Activated T-helper 2 cell treated with anti-CD3 and anti-CD28 coated beads, Interferon-gamma antibody, Interleukin-2, Interleukin-4, amounts not matched to agents 10 μg/mL and 5 μg/mL and 100 μg/mL, durations not matched to agents 14 hours and 24 hours and 36 hours (primary cell): ENCODE results near the gene FN1. TPM values are rescaled to one million over a fixed set of nuclear protein-coding genes. Genes with fewer than 3 reads are reported as not detected.
A peak's percentile ranks its signal among the peaks of the same experiment; 100 is the strongest.

Experiments
- DNase-seq: peaks from one replicate; pipeline ENCODE4 v3.0.0; 2021; ENCODE audit warnings: low spot score
- H3K27ac Mint-ChIP-seq: one replicate; pipeline ENCODE4 v1.8.0; 2021; ENCODE audit warnings: mixed read lengths
- H3K27me3 Mint-ChIP-seq: one replicate; pipeline ENCODE4 v1.8.0; 2021; ENCODE audit warnings: low read depth, mixed read lengths
- H3K36me3 Mint-ChIP-seq: one replicate; pipeline ENCODE4 v1.8.0; 2021; ENCODE audit warnings: low read depth, mixed read lengths
- H3K4me1 Mint-ChIP-seq: one replicate; pipeline ENCODE4 v1.8.0; 2021; ENCODE audit warnings: low read depth, mixed read lengths
- H3K4me3 Mint-ChIP-seq: one replicate; pipeline ENCODE4 v1.8.0; 2021; ENCODE audit warnings: low read depth, mild to moderate bottlenecking, moderate library complexity, mixed read lengths
- H3K9me3 Mint-ChIP-seq: one replicate; pipeline ENCODE4 v1.8.0; 2021; ENCODE audit warnings: mixed read lengths
- intact Hi-C: fragments of 100-400 bp; cut with micrococcal nuclease; formaldehyde crosslinking; loops from one replicate; pipeline ENCODE4 v1.15.1; 2023
- total RNA-seq: library from RNA; stranded (reverse); gene quantifications from 2 replicates; pipeline ENCODE4 v1.2.3, GENCODE V29; 2022

Gene FN1
- total RNA-seq: 4.5 and 6.3 TPM in 2 replicates

DNA sequence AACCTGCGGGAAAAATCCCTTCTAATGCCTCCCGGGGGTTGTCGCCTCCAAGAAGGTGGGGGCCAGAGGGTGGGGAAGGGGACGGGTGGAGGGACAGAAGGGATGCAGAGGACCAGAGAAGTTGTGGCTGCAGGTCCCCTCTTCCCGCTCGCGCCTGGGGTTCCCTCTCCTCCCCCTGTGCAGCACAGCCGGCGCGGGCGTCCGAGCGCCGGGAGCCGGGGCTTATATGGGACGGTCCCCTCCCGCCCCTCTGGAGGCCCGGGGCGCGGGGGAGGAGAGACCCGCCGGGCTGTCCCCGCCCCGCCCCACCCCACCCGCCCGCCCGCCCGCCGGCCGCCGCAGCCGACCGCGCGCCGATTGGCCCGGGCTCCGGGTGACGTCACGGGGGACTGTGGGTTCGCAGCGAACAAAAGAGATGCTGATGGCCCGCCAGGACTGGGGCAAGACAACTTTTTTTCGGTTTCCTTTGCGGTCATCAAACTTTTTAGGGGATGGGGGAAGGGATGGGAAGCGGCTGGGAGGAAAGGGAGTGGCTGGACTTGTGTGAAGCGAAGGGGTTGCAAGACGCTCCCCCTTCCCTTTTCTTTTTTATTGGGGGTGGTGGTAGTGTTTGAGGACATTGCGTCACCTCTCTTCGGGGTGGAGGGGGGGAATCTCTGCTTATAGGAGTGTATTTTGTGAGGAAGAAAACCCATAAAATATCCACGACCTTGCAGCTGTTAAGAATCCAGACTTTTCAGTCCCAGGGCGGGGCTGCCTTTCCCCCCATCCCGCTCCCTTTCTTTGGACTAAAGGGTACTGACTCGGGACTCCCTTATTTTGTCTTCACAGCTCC, at the start of gene FN1:
TSS of gene FN1 (minus strand) at position 199 of the 835 bp plus-strand sequence. CDS start 266 bp downstream, outside the sequence.
- peak; percentile 62 for DNase-seq
- Mint-ChIP-seq H3K36me3 (no peaks in the 10 kb centered on the region), H3K27me3 (peaks cover 70% of the 10 kb centered on the region), H3K9me3 (no peaks in the 10 kb centered on the region), H3K27ac (peak within 1 kb of the TSS; percentile 17), H3K4me3 (peak within 1 kb of the TSS; percentile 80), H3K4me1 (peaks cover 15% of the 10 kb centered on the region)
- intact Hi-C loops: loop anchor here (5.0 to 10.0 kb wide), 2 partner anchors 121 to 391 kb away; partner anchors contain the start of gene ATIC

GRCh38 chr2:215485032-215485431, 49.2 kb upstream of the FN1 start:
- no peak overlapping the region for H3K4me3 Mint-ChIP-seq
- no peaks in the 10 kb centered on the region for H3K9me3 Mint-ChIP-seq
- H3K27me3 Mint-ChIP-seq: peaks cover 4% of the 10 kb centered on the region
- no peak overlapping the region for H3K27ac Mint-ChIP-seq
- H3K4me1 Mint-ChIP-seq: no peaks in the 10 kb centered on the region
- intact Hi-C loops: no loop called here
- H3K36me3 Mint-ChIP-seq: no peaks in the 10 kb centered on the region
- DNase-seq: no peak

DNA sequence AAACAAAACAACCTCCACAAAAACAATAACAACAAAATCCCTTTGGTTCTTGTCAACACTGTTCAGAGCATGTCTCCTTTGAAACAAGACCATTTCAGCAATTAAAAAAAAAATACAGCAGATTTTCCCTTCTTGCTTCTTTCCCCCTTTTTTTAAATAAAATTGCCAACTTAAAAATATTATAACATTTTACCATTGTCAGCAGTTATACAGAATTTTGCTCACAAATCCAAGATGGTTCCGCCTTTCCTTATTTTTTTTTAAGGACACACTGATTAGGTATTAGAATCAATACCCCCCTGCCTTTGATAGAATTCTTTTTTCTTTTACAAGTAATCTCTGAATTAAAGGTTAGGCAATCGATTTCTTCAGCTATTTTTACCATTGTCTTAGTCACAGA, 48.7 kb upstream of the FN1 start:
- Mint-ChIP-seq H3K27ac (no peak overlapping the region), H3K27me3 (peaks cover 4% of the 10 kb centered on the region), H3K4me3 (no peak overlapping the region), H3K4me1 (no peaks in the 10 kb centered on the region), H3K9me3 (no peaks in the 10 kb centered on the region), H3K36me3 (no peaks in the 10 kb centered on the region)
- intact Hi-C loops: no loop called here
- DNase-seq: no peak

GRCh38 chr2:215483431-215483830, 47.6 kb upstream of the FN1 start:
- Mint-ChIP-seq H3K9me3 (no peaks in the 10 kb centered on the region), H3K27ac (no peak overlapping the region), H3K4me3 (no peak overlapping the region), H3K27me3 (peaks cover 4% of the 10 kb centered on the region), H3K36me3 (no peaks in the 10 kb centered on the region), H3K4me1 (no peaks in the 10 kb centered on the region)
- intact Hi-C loops: no loop called here
- no peak for DNase-seq

GRCh38 chr2:215479536-215480240, 43.8 kb upstream of the FN1 start:
- Mint-ChIP-seq H3K27me3 (peaks cover 9% of the 10 kb centered on the region), H3K4me1 (no peaks in the 10 kb centered on the region), H3K4me3 (no peak overlapping the region), H3K9me3 (no peaks in the 10 kb centered on the region), H3K27ac (no peak overlapping the region), H3K36me3 (no peaks in the 10 kb centered on the region)
- no peak for DNase-seq
- intact Hi-C loops: no loop called here

GRCh38 chr2:215479121-215479520, 43.3 kb upstream of the FN1 start:
- intact Hi-C loops: no loop called here
- Mint-ChIP-seq H3K4me1 (no peaks in the 10 kb centered on the region), H3K9me3 (no peaks in the 10 kb centered on the region)

GRCh38 chr2:215476424-215476823, 40.6 kb upstream of the FN1 start:
- intact Hi-C loops: no loop called here
- Mint-ChIP-seq H3K4me3 (no peak overlapping the region), H3K27ac (no peak overlapping the region), H3K9me3 (no peaks in the 10 kb centered on the region), H3K4me1 (no peaks in the 10 kb centered on the region), H3K36me3 (no peaks in the 10 kb centered on the region), H3K27me3 (peaks cover 6% of the 10 kb centered on the region)
- DNase-seq: no peak

More at GRCh38 chr2:215479121-215479520, 43.3 kb upstream of the FN1 start:
- DNase-seq: no peak
- Mint-ChIP-seq H3K4me3 (no peak overlapping the region), H3K27me3 (peaks cover 10% of the 10 kb centered on the region), H3K36me3 (no peaks in the 10 kb centered on the region), H3K27ac (no peak overlapping the region)

DNA sequence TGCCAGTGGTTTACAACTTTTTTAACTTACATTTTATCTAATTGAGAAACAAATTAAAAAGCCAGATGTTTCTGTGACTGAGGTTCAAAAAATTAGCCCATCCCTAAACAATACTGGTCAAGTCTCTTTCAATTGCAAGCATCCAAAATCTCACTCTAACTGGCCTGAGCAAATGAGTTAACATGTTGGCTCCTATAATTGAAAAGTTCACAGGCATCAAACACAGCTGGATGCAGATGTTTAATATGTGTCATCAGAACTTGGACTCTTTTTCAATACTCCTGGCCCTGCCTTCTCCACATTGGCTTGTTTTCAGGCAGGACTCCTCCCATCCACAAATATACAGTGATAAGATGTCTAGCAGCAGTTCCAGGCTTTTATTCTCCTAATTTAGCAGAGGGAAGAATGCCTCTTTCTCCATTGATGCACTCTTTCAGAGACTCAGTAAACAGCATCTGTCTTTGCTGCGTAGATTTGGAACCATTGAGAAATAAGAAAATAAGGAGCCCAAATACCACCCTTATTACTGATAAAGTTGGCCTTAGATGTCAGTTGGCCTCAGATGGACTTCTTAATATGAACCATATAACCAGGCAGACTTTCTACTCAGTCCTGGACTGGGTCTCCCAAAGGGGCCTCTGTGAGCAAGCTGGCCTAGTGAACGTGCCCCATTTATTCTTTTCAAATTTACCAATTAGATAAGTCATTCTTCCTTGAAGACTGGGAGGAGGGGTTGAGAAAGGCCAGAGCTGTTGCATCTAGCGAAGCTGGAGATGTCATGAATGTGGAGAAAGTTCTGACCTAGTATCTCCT, 30.4 kb upstream of the FN1 start:
- Mint-ChIP-seq H3K4me3 (no peak overlapping the region), H3K4me1 (no peaks in the 10 kb centered on the region), H3K27me3 (no peaks in the 10 kb centered on the region), H3K27ac (no peak overlapping the region), H3K9me3 (no peaks in the 10 kb centered on the region), H3K36me3 (no peaks in the 10 kb centered on the region)
- no peak for DNase-seq
- intact Hi-C loops: no loop called here

DNA sequence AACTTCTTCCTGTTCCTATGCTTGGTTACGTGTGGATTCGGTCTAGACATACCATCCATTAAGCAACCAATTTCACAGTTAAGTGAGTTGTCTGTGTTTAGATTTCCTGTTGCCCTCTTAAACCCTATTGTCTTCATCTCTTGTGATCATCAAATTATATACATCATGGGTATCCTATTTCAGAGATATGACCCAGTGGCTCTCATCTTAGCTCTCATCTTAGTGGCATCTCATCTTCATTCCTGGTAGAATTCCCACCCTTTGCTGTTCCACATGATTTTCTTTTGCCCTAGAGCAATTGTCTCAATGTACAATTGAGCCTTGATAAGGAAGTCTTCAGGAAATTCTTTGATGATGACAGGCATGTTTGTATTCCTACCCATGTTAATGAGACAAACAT, 29.4 kb upstream of the FN1 start:
- no peak overlapping the region for H3K4me3 Mint-ChIP-seq
- no peaks in the 10 kb centered on the region for H3K4me1 Mint-ChIP-seq
- H3K36me3 Mint-ChIP-seq: no peaks in the 10 kb centered on the region

GRCh38 chr2:215461836-215462532, 26.1 kb upstream of the FN1 start:
- no peak for DNase-seq
- no peak overlapping the region for H3K4me3 Mint-ChIP-seq

More for the DNA sequence above, 29.4 kb upstream of the FN1 start:
- H3K27ac Mint-ChIP-seq: no peak overlapping the region
- no peaks in the 10 kb centered on the region for H3K9me3 Mint-ChIP-seq
- intact Hi-C loops: no loop called here
- no peak for DNase-seq
- H3K27me3 Mint-ChIP-seq: peaks cover 3% of the 10 kb centered on the region

DNA sequence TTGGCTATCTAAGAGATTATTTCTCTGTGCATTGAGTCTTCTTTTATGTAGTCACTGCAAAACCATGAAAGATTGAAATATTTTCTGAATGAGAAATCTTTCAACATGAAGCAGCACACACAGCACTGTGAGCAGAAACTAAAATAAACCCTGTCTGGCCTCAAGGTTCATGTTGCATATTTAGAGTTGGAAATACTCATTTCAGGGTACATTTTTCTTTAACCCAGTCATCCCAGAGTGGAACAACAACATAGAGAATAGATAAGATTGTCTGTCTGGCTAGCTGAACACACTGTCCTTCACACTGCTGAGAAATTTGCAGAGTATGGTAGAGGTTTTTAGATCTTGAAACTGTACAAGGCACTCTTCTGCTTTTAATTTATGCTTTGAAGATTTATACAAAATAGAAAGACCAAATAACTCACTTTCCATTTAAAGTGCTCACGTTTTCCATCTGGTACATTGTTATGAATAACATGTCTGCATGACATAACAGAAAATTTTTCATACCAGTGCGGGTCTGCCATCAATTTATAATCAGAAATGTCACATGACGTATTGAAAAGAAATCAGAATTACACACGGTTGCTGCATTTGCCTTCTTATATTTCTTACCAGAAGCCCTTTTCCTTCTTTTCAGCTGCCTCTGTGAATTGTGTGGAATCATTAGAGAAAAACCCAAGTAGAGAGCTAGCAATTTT, 25.0 kb upstream of the FN1 start:
- Mint-ChIP-seq H3K27ac (no peak overlapping the region), H3K4me3 (no peak overlapping the region), H3K4me1 (no peaks in the 10 kb centered on the region), H3K9me3 (no peaks in the 10 kb centered on the region), H3K36me3 (no peaks in the 10 kb centered on the region), H3K27me3 (peaks cover 4% of the 10 kb centered on the region)
- no peak for DNase-seq
- intact Hi-C loops: no loop called here

More at GRCh38 chr2:215461836-215462532, 26.1 kb upstream of the FN1 start:
- H3K4me1 Mint-ChIP-seq: no peaks in the 10 kb centered on the region
- no peaks in the 10 kb centered on the region for H3K9me3 Mint-ChIP-seq
- H3K27me3 Mint-ChIP-seq: peaks cover 4% of the 10 kb centered on the region
- H3K27ac Mint-ChIP-seq: no peak overlapping the region
- H3K36me3 Mint-ChIP-seq: no peaks in the 10 kb centered on the region
- intact Hi-C loops: no loop called here

- H3K4me1 Mint-ChIP-seq: no peaks in the 10 kb centered on the region
- intact Hi-C loops: no loop called here
- no peaks in the 10 kb centered on the region for H3K36me3 Mint-ChIP-seq
- no peak for DNase-seq
- H3K27ac Mint-ChIP-seq: no peak overlapping the region
- no peak overlapping the region for H3K4me3 Mint-ChIP-seq
- no peaks in the 10 kb centered on the region for H3K9me3 Mint-ChIP-seq
- peaks cover 15% of the 10 kb centered on the region for H3K27me3 Mint-ChIP-seq
Observed at GRCh38 chr2:215455958-215456357, 20.1 kb upstream of the FN1 start.
